ENCODE measurements around the gene PLK5.
"Not testable (repeated sequence)": the region's sequence is repeated elsewhere in the genome, so short reads cannot be mapped to it uniquely, and the experiment has no call there.

Gene PLK5

DNA sequence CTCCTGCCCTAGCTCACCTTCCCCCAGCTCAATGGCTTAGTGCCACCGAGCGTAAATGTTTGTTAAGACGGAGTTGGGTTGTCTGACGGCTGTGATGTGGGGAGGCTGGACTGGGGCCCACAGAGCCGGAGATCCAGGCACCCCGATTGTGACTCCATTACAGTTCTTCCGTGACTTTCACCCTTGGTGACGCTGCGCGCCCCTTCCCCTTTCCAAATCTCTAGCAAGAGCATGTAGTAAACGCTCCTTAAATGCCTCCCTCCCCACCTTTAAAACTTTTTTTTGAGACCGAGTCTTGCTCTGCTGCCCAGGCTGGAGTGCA is 32.1 kb upstream of the PLK5 start:
- Histone ChIP-seq H3K27ac (ENCODE audit: insufficient read depth, low read length, poor library complexity, severe bottlenecking) (no peak overlapping the region), H3K4me3 (ENCODE audit: insufficient read depth, low read depth, low read length, poor library complexity, severe bottlenecking) (no peak overlapping the region)

GRCh38 chr19:1492474-1493006 is 31.3 kb upstream of the PLK5 start:
- no peak overlapping the region for H3K27ac ChIP-seq (ENCODE audit: insufficient read depth, low read length, poor library complexity, severe bottlenecking)

More for the DNA sequence above, 32.1 kb upstream of the PLK5 start:
- Histone ChIP-seq H3K27me3 (replicated peaks; ENCODE audit: control insufficient read depth, insufficient read depth, low read length, poor library complexity, severe bottlenecking) (no peaks in the 10 kb centered on the region), H3K36me3 (ENCODE audit: control insufficient read depth, insufficient read depth, low read length) (no peaks in the 10 kb centered on the region), H3K9me3 (ENCODE audit: control insufficient read depth, low read length) (no peaks in the 10 kb centered on the region), H3K4me1 (ENCODE audit: control insufficient read depth, insufficient read depth, low read length, poor library complexity, severe bottlenecking) (peaks cover 18% of the 10 kb centered on the region)
- DNase-seq, result no peak

DNA sequence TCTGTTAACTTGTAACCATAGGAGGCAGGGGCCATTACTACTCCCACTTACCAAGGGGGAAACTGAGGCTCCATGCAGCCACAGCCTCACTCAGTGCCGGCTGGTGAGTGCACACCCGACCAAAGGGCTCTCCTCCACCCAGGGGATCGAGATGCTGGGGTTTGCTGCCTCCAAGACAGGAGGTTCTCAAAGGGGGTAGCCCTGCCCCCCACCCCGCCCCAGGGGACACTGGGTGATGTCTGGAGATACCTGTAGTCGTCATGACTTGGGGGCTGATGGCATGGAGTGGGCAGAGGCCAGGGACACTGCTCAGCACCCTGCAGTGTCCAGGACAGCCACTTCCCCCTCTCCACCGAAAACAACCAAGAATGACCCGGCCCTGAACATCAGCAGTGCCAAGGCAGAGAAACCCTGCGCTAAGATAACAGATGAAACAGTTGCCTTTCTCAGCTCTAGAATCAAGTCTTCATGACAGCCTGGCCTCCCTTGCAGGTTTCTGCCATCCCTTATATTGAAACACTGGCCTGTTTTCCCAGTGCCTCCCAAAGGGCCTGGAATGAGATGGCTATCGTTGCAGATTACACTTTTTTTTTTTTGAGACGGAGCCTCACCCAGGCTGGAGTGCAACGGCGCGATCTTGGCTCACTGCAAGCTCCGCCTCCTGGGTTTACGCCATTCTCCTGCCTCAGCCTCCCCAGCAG is 29.6 kb upstream of the PLK5 start:
- Histone ChIP-seq H3K36me3 (ENCODE audit: control insufficient read depth, insufficient read depth, low read length) (no peaks in the 10 kb centered on the region), H3K4me3 (ENCODE audit: insufficient read depth, low read depth, low read length, poor library complexity, severe bottlenecking) (no peak overlapping the region), H3K4me1 (ENCODE audit: control insufficient read depth, insufficient read depth, low read length, poor library complexity, severe bottlenecking) (peaks cover 18% of the 10 kb centered on the region), H3K27ac (ENCODE audit: insufficient read depth, low read length, poor library complexity, severe bottlenecking) (no peak overlapping the region), H3K27me3 (replicated peaks; ENCODE audit: control insufficient read depth, insufficient read depth, low read length, poor library complexity, severe bottlenecking) (no peaks in the 10 kb centered on the region), H3K9me3 (ENCODE audit: control insufficient read depth, low read length) (no peaks in the 10 kb centered on the region)
- DNase-seq, result no peak

More at GRCh38 chr19:1492474-1493006, 31.3 kb upstream of the PLK5 start:
- Histone ChIP-seq H3K27me3 (replicated peaks; ENCODE audit: control insufficient read depth, insufficient read depth, low read length, poor library complexity, severe bottlenecking) (no peaks in the 10 kb centered on the region), H3K36me3 (ENCODE audit: control insufficient read depth, insufficient read depth, low read length) (no peaks in the 10 kb centered on the region), H3K4me3 (ENCODE audit: insufficient read depth, low read depth, low read length, poor library complexity, severe bottlenecking) (no peak overlapping the region), H3K9me3 (ENCODE audit: control insufficient read depth, low read length) (no peaks in the 10 kb centered on the region), H3K4me1 (ENCODE audit: control insufficient read depth, insufficient read depth, low read length, poor library complexity, severe bottlenecking) (peaks cover 18% of the 10 kb centered on the region)
- no peak for DNase-seq

DNA sequence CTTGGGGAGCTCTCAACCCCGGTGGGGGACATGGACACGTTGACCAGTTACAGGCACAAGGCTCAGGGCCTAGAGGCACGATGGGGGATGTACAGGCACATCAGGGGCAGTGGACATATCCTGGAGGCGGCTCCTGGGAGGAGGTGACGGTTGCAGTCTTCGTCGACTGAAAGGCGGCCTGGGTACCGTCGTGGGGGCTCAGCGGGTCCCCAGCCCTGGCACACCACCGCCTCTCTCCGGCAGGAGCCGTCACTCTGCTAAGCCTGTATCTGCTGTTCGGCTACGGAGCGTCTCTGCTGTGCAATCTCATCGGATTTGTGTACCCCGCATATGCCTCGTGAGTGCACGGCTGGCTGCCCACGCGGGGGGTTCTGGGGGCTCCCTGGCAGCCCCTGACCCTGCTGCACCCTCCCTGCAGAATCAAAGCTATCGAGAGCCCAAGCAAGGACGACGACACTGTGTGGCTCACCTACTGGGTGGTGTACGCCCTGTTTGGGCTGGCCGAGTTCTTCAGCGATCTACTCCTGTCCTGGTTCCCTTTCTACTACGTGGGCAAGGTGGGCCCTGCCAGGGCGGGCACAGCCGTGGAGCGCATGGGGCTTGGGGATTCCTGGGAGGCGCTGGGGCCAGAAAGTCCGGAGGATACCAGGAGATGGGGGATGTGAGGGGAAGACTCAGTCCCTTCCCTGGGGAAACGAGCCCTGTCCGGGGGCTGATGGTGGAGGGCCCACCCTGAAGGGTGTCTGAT is 28.7 kb upstream of the PLK5 start:
- Histone ChIP-seq H3K4me3 (ENCODE audit: insufficient read depth, low read depth, low read length, poor library complexity, severe bottlenecking) (no peak overlapping the region), H3K27me3 (replicated peaks; ENCODE audit: control insufficient read depth, insufficient read depth, low read length, poor library complexity, severe bottlenecking) (no peaks in the 10 kb centered on the region), H3K36me3 (ENCODE audit: control insufficient read depth, insufficient read depth, low read length) (no peaks in the 10 kb centered on the region), H3K4me1 (ENCODE audit: control insufficient read depth, insufficient read depth, low read length, poor library complexity, severe bottlenecking) (peaks cover 9% of the 10 kb centered on the region), H3K9me3 (ENCODE audit: control insufficient read depth, low read length) (no peaks in the 10 kb centered on the region), H3K27ac (ENCODE audit: insufficient read depth, low read length, poor library complexity, severe bottlenecking) (no peak overlapping the region)
- DNase-seq, result no peak

DNA sequence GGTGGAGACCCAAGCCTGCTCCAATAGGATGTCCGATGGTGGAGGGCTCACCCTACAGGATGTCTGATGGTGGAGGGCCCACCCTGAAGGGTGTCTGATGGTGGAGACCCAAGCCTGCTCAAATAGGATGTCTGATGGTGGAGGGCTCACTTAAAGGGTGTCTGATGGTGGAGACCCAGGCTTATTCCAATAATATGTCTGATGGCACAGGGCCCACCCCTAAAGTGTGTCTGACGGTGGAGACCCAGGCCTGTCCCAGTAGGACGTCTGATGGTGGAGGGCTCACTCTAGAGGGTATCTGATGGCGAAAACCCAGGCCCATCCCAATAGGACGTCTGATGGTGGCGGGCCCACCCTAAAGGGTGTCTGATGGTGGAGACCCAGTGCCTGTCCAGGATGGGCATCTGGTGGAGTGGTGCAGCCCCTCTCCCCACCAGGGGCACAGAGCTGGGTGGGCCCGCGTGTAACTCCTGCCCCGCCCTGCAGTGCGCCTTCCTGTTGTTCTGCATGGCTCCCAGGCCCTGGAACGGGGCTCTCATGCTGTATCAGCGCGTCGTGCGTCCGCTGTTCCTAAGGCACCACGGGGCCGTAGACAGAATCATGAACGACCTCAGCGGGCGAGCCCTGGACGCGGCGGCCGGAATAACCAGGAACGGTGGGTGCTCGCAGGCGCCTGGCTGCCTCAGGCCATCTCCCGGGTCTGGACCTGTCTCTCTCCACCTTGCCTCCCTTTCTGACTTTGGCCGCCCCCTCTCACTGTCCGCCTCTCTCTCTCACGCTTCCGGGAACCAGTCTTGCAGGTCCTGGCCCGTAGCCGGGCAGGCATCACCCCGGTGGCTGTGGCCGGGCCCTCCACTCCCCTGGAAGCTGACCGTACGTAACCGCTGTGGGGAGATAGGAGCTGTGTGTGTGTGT is 27.8 kb upstream of the PLK5 start:
- H3K9me3 ChIP-seq (ENCODE audit: control insufficient read depth, low read length), result no peaks in the 10 kb centered on the region
- H3K36me3 ChIP-seq (ENCODE audit: control insufficient read depth, insufficient read depth, low read length), result no peaks in the 10 kb centered on the region
- DNase-seq, result no peak
- H3K4me1 ChIP-seq (ENCODE audit: control insufficient read depth, insufficient read depth, low read length, poor library complexity, severe bottlenecking), result peaks cover 7% of the 10 kb centered on the region
- H3K27ac ChIP-seq (ENCODE audit: insufficient read depth, low read length, poor library complexity, severe bottlenecking), result no peak overlapping the region
- H3K27me3 ChIP-seq (replicated peaks; ENCODE audit: control insufficient read depth, insufficient read depth, low read length, poor library complexity, severe bottlenecking), result no peaks in the 10 kb centered on the region
- no peak overlapping the region for H3K4me3 ChIP-seq (ENCODE audit: insufficient read depth, low read depth, low read length, poor library complexity, severe bottlenecking)

DNA sequence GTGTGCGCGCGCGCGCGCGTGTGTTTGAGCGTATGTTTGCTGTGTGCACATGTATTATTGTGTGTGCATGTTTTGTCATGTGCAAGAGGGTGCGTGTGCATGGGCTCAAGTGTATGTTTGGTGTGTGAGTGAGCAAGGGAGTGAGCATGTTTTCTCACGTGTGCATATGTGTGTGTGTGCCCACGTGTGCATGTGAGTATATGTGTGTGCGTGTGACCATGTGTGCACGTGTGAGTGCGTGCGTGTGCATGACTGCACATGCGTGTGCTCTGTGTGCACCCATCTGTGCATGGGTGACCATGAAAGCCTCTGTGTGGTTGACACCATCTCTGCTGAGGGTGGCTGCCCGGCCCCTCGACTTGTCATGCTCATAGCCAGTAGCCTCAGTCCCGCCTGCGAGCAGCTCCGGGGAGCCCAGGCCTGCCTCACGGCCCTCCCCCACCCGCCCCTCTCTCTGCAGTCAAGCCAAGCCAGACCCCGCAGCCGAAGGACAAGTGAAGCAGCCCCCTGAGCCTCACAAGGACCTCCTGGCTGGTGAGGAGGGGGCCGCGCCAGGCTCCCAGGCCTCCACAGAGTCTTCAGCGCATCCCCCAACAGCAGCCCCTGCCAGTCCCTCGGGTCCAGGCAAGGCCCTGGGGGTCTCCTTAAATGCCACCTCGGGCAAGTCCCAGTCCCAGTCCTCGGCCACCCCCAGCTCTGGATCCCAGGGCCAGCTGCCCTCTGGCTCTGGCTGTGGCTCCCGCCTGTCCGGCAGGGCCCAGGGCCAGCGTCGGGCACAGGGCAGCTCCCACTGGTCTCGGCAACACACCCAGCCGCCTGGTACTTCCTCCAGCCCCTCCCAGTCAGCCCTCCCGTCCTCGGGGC is 26.9 kb upstream of the PLK5 start:
- Histone ChIP-seq H3K27me3 (replicated peaks; ENCODE audit: control insufficient read depth, insufficient read depth, low read length, poor library complexity, severe bottlenecking) (no peaks in the 10 kb centered on the region), H3K9me3 (ENCODE audit: control insufficient read depth, low read length) (no peaks in the 10 kb centered on the region), H3K4me1 (ENCODE audit: control insufficient read depth, insufficient read depth, low read length, poor library complexity, severe bottlenecking) (no peaks in the 10 kb centered on the region), H3K4me3 (ENCODE audit: insufficient read depth, low read depth, low read length, poor library complexity, severe bottlenecking) (no peak overlapping the region), H3K36me3 (ENCODE audit: control insufficient read depth, insufficient read depth, low read length) (no peaks in the 10 kb centered on the region), H3K27ac (ENCODE audit: insufficient read depth, low read length, poor library complexity, severe bottlenecking) (no peak overlapping the region)
- no peak for DNase-seq

DNA sequence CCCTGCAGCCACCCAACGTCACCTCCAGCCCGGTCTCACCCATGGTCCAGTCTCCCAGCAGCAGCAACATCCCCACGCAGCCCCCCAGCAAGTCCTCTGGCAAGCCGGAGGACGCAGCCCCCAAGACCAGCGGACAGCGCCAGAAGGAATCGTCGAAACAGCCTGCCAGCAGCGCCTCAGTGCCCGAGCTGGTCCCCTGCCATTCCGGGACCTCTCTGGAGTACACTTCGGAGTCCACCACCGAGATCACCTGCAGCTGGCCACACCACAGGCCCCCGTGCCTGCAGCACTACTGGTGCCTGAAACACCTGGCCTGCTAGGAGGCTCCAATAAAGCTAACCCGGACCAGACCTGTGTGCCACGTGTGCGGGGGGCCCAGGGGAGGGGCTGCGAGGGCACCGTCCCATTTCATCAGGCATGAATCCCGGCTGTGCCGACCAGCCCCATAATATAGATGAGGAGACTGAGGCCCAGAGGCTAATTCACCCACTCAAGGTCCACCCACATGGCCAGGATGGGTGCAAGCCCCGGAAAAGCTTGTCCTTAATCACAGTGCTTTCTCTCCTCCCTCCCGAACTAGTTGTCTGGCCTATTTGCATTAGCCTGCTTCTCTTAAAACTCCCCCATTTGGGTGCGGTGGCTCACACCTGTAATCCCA is 26.2 kb upstream of the PLK5 start:
- Histone ChIP-seq H3K36me3 (ENCODE audit: control insufficient read depth, insufficient read depth, low read length) (no peaks in the 10 kb centered on the region), H3K27ac (ENCODE audit: insufficient read depth, low read length, poor library complexity, severe bottlenecking) (no peak overlapping the region), H3K4me1 (ENCODE audit: control insufficient read depth, insufficient read depth, low read length, poor library complexity, severe bottlenecking) (no peaks in the 10 kb centered on the region), H3K9me3 (ENCODE audit: control insufficient read depth, low read length) (no peaks in the 10 kb centered on the region), H3K27me3 (replicated peaks; ENCODE audit: control insufficient read depth, insufficient read depth, low read length, poor library complexity, severe bottlenecking) (no peaks in the 10 kb centered on the region), H3K4me3 (ENCODE audit: insufficient read depth, low read depth, low read length, poor library complexity, severe bottlenecking) (no peak overlapping the region)
- no peak for DNase-seq

GRCh38 chr19:1499231-1499630 is 24.6 kb upstream of the PLK5 start:
- H3K27ac ChIP-seq (ENCODE audit: insufficient read depth, low read length, poor library complexity, severe bottlenecking); H3K4me1 ChIP-seq (ENCODE audit: control insufficient read depth, insufficient read depth, low read length, poor library complexity, severe bottlenecking); H3K9me3 ChIP-seq (ENCODE audit: control insufficient read depth, low read length); H3K4me3 ChIP-seq (ENCODE audit: insufficient read depth, low read depth, low read length, poor library complexity, severe bottlenecking); DNase-seq; H3K36me3 ChIP-seq (ENCODE audit: control insufficient read depth, insufficient read depth, low read length); H3K27me3 ChIP-seq (replicated peaks; ENCODE audit: control insufficient read depth, insufficient read depth, low read length, poor library complexity, severe bottlenecking): not testable (repeated sequence)

GRCh38 chr19:1501200-1501595 is 22.7 kb upstream of the PLK5 start:
- H3K27me3 ChIP-seq (replicated peaks; ENCODE audit: control insufficient read depth, insufficient read depth, low read length, poor library complexity, severe bottlenecking), result peaks cover 5% of the 10 kb centered on the region
- no peak overlapping the region for H3K27ac ChIP-seq (ENCODE audit: insufficient read depth, low read length, poor library complexity, severe bottlenecking)
- H3K4me3 ChIP-seq (ENCODE audit: insufficient read depth, low read depth, low read length, poor library complexity, severe bottlenecking), result no peak overlapping the region
- no peaks in the 10 kb centered on the region for H3K4me1 ChIP-seq (ENCODE audit: control insufficient read depth, insufficient read depth, low read length, poor library complexity, severe bottlenecking)
- no peaks in the 10 kb centered on the region for H3K36me3 ChIP-seq (ENCODE audit: control insufficient read depth, insufficient read depth, low read length)
- DNase-seq, result no peak
- H3K9me3 ChIP-seq (ENCODE audit: control insufficient read depth, low read length), result no peaks in the 10 kb centered on the region

Measured in effector memory CD4-positive, alpha-beta T cell (primary cell).